PC-9 (cell line): ENCODE results near the gene PLA2G4A. TPM values are rescaled to one million over a fixed set of nuclear protein-coding genes. Genes with fewer than 3 reads are reported as not detected.

Source experiments
- BruUV-seq: library from RNA; stranded (reverse); fragments of 400-500 nt; replicated peaks from 2 replicates; lab custom pipeline; 2021; lab: Mats Ljungman, UMichigan
- CTCF ChIA-PET: fragments of 300-600 bp; sonication (Branson Sonifier 250); formaldehyde crosslinking; loops from one replicate; lab custom pipeline; 2022; ENCODE audit warnings: antibody characterized with exemption; lab: Charles Lee
- POLR2A ChIA-PET: fragments of 300-600 bp; sonication (Branson Sonifier 250); formaldehyde crosslinking; loops from one replicate; lab custom pipeline; 2022; ENCODE audit warnings: antibody characterized with exemption; ENCODE audit not compliant: unreplicated experiment; lab: Charles Lee
- DNase-seq, 2 experiments: peaks; one replicate each; pipeline versions ENCODE4 v3.0.0 to v3.0.0-alpha.2; 2015 to 2022; ENCODE audit warnings: mixed read lengths in 1 of 2
- H2AFZ ChIP-seq: fragments of 200-600 bp; sonication (generic); 2 replicates; pipeline ENCODE4 v1.8.1; 2017; ENCODE audit warnings: antibody characterized with exemption
- H3F3A ChIP-seq: fragments of 200-600 bp; sonication (generic); 2 replicates; pipeline ENCODE4 v1.8.1; 2017; ENCODE audit warnings: antibody characterized with exemption, mild to moderate bottlenecking, low read depth; ENCODE audit not compliant: insufficient read depth
- H3K27ac ChIP-seq: fragments of 200-600 bp; sonication (generic); 2 replicates; pipeline ENCODE4 v1.6.1; 2016; ENCODE audit warnings: mixed run types
- H3K27me3 ChIP-seq: fragments of 200-600 bp; sonication (generic); 2 replicates; pipeline ENCODE4 v1.6.1; 2016; ENCODE audit warnings: low read depth, mixed run types; ENCODE audit not compliant: insufficient read depth
- H3K36me3 ChIP-seq: fragments of 200-600 bp; sonication (generic); 2 replicates; pipeline ENCODE4 v1.6.1; 2016; ENCODE audit warnings: low read depth, mixed run types
- H3K4me1 ChIP-seq: fragments of 200-600 bp; sonication (generic); replicated peaks from 2 replicates; pipeline ENCODE4 v1.6.1; 2016; ENCODE audit warnings: mixed run types; ENCODE audit not compliant: insufficient read depth
- H3K4me2 ChIP-seq: fragments of 200-600 bp; sonication (generic); 2 replicates; pipeline ENCODE4 v1.6.1; 2017; ENCODE audit warnings: mixed run types
- H3K4me3 ChIP-seq: fragments of 200-600 bp; sonication (generic); 2 replicates; pipeline ENCODE4 v1.6.1; 2016; ENCODE audit warnings: mixed run types
- H3K79me2 ChIP-seq: fragments of 200-600 bp; sonication (generic); 2 replicates; pipeline ENCODE4 v1.6.1; 2017; ENCODE audit warnings: low read depth, mixed run types
- H3K9me2 ChIP-seq: fragments of 200-600 bp; sonication (generic); 2 replicates; pipeline ENCODE4 v1.8.1; 2017; ENCODE audit warnings: mild to moderate bottlenecking; ENCODE audit not compliant: insufficient read depth
- H3K9me3 ChIP-seq: fragments of 200-600 bp; sonication (generic); 2 replicates; pipeline ENCODE4 v1.8.1; 2016; ENCODE audit warnings: low read depth; ENCODE audit not compliant: insufficient read depth
- H4K20me1 ChIP-seq: fragments of 200-600 bp; sonication (generic); 2 replicates; pipeline ENCODE4 v1.8.1; 2017; ENCODE audit not compliant: insufficient read depth
- EZH2 ChIP-seq: fragments of 200-600 bp; sonication (generic); IDR thresholded peaks from 2 replicates; pipeline ENCODE4 v1.8.0; 2017; ENCODE audit warnings: antibody characterized with exemption, low read depth
- intact Hi-C: fragments of 100-400 bp; cut with micrococcal nuclease; formaldehyde crosslinking; loops from one replicate; pipeline ENCODE4 v1.10.0; 2022; ENCODE audit not compliant: unreplicated experiment
- total RNA-seq: library from RNA; stranded (reverse); gene quantifications from 2 replicates; pipeline ENCODE4 v1.2.3, GENCODE V29; 2021
- TF ChIP-seq, protein P1 (sequence below): fragments of 200-600 bp; sonication (generic); conservative IDR thresholded peaks from 2 replicates; pipeline ENCODE4 v1.6.1; 2017; ENCODE audit warnings: mixed run types, antibody characterized with exemption, mild to moderate bottlenecking, moderate library complexity

Gene PLA2G4A
- total RNA-seq, 1 experiment from 2014 or later = 3.3 TPM

DNA sequence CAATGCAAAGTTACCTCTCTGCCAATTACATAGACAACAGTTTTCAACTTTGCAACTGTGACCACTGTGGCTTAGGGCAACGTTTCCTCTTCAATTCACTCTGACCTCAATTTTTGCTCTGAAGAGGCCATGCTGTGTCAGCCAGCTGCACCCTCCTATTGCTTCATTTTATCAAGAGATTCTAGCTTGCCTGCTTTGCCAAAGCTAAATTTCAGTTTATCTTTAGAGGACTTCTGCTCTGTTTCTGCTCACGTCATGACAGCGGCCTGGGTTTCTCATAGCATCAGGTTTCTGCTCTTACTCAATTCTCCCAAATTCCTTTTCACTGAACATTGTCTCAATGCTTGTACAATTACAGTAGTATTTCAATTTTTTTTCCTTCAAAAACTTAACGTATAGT lies 154.6 kb downstream of the PLA2G4A start:
- Histone ChIP-seq H3K36me3 (no peaks in the 10 kb centered on the region), H4K20me1 (no peaks in the 10 kb centered on the region), H2AFZ (no peak overlapping the region), H3K4me1 (no peaks in the 10 kb centered on the region), H3K9me3 (no peaks in the 10 kb centered on the region), H3K9me2 (no peaks in the 10 kb centered on the region), H3K4me3 (no peak overlapping the region), H3F3A (no peaks in the 10 kb centered on the region), H3K79me2 (no peaks in the 10 kb centered on the region), H3K27ac (no peak overlapping the region), H3K27me3 (no peaks in the 10 kb centered on the region), H3K4me2 (no peak overlapping the region)
- intact Hi-C loops = no loop called here
- BruUV-seq = no TSS peak
- no peak for TF ChIP-seq EZH2
- TF ChIP-seq, protein P1, sequence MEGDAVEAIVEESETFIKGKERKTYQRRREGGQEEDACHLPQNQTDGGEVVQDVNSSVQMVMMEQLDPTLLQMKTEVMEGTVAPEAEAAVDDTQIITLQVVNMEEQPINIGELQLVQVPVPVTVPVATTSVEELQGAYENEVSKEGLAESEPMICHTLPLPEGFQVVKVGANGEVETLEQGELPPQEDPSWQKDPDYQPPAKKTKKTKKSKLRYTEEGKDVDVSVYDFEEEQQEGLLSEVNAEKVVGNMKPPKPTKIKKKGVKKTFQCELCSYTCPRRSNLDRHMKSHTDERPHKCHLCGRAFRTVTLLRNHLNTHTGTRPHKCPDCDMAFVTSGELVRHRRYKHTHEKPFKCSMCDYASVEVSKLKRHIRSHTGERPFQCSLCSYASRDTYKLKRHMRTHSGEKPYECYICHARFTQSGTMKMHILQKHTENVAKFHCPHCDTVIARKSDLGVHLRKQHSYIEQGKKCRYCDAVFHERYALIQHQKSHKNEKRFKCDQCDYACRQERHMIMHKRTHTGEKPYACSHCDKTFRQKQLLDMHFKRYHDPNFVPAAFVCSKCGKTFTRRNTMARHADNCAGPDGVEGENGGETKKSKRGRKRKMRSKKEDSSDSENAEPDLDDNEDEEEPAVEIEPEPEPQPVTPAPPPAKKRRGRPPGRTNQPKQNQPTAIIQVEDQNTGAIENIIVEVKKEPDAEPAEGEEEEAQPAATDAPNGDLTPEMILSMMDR = no peak
- CTCF ChIA-PET = no interaction called here
- POLR2A ChIA-PET = no interaction called here
- DNase-seq = no peak

DNA sequence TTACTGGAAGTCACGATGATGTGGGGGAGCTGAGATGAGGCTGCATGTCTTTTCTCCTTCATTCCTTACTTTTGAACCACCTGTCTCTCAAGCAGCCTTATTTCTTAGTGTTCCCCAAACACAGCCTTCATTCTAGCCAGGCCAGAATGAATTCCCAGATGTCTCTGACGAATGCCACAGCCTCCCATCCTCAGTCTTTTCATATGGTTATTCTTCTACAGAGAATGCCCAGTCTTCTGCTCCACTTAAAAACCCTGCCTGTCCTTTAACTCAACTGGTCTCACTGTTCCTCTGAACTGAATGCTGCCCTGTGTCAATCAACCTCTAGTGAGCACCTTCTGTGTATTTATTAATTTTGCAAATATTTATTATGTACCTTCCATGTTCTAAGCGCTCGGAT lies 156.2 kb downstream of the PLA2G4A start:
- H3K4me1 ChIP-seq = no peaks in the 10 kb centered on the region
- DNase-seq = no peak
- BruUV-seq = no TSS peak
- no peaks in the 10 kb centered on the region for H3K27me3 ChIP-seq
- no peaks in the 10 kb centered on the region for H3K9me2 ChIP-seq
- no peak for TF ChIP-seq EZH2
- TF ChIP-seq, protein P1 = no peak
- no peaks in the 10 kb centered on the region for H3K9me3 ChIP-seq
- ChIA-PET CTCF (no interaction called here), POLR2A (no interaction called here)
- no peaks in the 10 kb centered on the region for H3K79me2 ChIP-seq
- H3K36me3 ChIP-seq = no peaks in the 10 kb centered on the region
- H3K4me3 ChIP-seq = no peak overlapping the region
- H4K20me1 ChIP-seq = no peaks in the 10 kb centered on the region
- H3F3A ChIP-seq = no peaks in the 10 kb centered on the region
- intact Hi-C loops = loop anchor here (2.0 kb wide), 1 partner anchor 580 kb away; no protein-coding TSS in a partner anchor
- H2AFZ ChIP-seq = no peak overlapping the region
- no peak overlapping the region for H3K27ac ChIP-seq
- H3K4me2 ChIP-seq = no peak overlapping the region

DNA sequence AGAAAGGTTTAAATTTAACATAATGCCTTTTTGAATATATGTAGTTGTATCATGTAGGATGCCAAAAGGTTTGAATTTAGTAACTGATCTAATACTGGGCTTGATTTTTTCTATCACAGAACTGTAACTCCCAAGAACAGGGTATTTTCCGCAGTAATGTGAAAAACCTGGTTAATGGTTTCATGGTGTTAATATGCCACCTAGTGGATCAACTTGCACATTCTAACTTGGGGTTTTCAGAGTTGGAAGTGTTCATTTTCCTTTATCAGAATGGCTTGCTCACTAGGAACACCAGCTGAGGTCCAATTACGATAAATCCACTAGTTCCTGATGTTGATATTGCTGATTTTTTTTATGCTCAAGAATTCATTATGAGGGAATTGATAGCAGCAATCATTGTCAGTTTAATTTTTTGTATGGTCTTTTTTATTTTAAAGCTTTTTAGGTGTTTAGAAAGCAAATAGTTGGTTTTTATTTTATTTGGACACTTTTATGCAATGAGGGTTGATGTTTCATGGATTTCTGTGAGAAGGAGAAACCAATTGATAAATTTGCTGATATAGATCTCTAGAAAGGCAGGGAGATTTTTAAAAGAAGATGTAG lies 157.2 kb downstream of the PLA2G4A start:
- POLR2A ChIA-PET = no interaction called here
- BruUV-seq = no TSS peak
- no peaks in the 10 kb centered on the region for H3K9me3 ChIP-seq
- no peak overlapping the region for H3K27ac ChIP-seq
- H3K4me2 ChIP-seq = no peak overlapping the region
- no peaks in the 10 kb centered on the region for H3K9me2 ChIP-seq
- no peaks in the 10 kb centered on the region for H3K79me2 ChIP-seq
- CTCF ChIA-PET = interaction anchor here (1.0 kb wide), 1 partner anchor 611 kb away, joined by 5 read pairs; the partner anchor contains the start of gene TPR
- no peaks in the 10 kb centered on the region for H4K20me1 ChIP-seq
- intact Hi-C loops = loop anchor here (1.0 to 2.0 kb wide), 7 partner anchors 69 to 611 kb away; partner anchors contain the start of genes ODR4, PTGS2 and TPR
- TF ChIP-seq, protein P1 = peak; percentile 80
- TF ChIP-seq EZH2 = no peak
- no peaks in the 10 kb centered on the region for H3K27me3 ChIP-seq
- no peaks in the 10 kb centered on the region for H3F3A ChIP-seq
- H2AFZ ChIP-seq = no peak overlapping the region
- no peaks in the 10 kb centered on the region for H3K4me1 ChIP-seq
- H3K4me3 ChIP-seq = no peak overlapping the region
- peak in 1 of 2 experiments; percentile 9 for DNase-seq
- H3K36me3 ChIP-seq = no peaks in the 10 kb centered on the region
